Measurements from ENCODE around the gene CDK6. TPM values are rescaled to one million over a fixed set of nuclear protein-coding genes. Genes with fewer than 3 reads are reported as not detected.
A peak's percentile ranks its signal among the peaks of the same experiment; 100 is the strongest.

Gene CDK6
- total and polyA plus RNA-seq, 4 donors = 3.3 to 35.0 (median 12.0) TPM

DNA sequence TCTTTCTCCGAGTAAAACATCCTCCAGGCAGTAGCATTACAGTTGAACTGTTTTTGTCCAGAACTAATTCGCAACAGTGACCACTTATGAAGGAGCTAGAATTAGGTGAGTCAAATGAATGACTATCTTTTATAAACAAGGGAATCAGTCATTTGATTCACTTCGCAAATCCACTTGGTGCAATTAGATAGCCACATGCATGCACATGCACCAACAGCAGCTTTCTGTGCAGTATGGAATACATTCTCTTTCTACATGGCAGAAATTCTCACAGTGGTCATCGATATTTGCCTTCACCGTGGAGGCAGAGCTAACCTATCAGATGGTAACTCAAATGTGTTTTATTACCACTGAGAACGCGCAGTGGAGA, 118.8 kb downstream of the CDK6 start:
- Histone ChIP-seq H3K36me3 (ENCODE audit: control insufficient read depth in 4 of 4, insufficient read depth in 3 of 4, low read depth in 1 of 4, low read length in 3 of 4) (no peaks in the 10 kb centered on the region), H3K27ac (ENCODE audit: low read depth in 1 of 2, low read length in 2 of 2) (peak overlapping the region; percentile 53 to 57), H3K4me3 (ENCODE audit: low read depth in 1 of 3, low read length in 3 of 3) (peak overlapping the region in 2 of 3 donors; percentile 41 to 42), H3K9ac (ENCODE audit: low read depth in 1 of 2, low read length in 2 of 2) (no peak overlapping the region), H3K9me3 (ENCODE audit: control insufficient read depth in 4 of 4, low read length in 3 of 4) (no peaks in the 10 kb centered on the region), H3K27me3 (ENCODE audit: control insufficient read depth in 4 of 4, insufficient read depth in 4 of 4, low read length in 3 of 4) (no peaks in the 10 kb centered on the region), H3K4me1 (ENCODE audit: control insufficient read depth in 4 of 4, insufficient read depth in 4 of 4, low read length in 3 of 4) (peaks cover 0 to 23% (median 2%) of the 10 kb centered on the region in 4 donors)
- DNase-seq (ENCODE audit: low spot score) = no peak
- TF ChIP-seq GABPA (IDR thresholded peaks at IDR 0.05 in 1 of 2, conservative IDR thresholded peaks at IDR 0.05 in 1 of 2) (no peak), EGR1 (IDR thresholded peaks at IDR 0.05; ENCODE audit: low read depth in 2 of 2) (no peak), SP1 (IDR thresholded peaks at IDR 0.05) (no peak), YY1 (IDR thresholded peaks at IDR 0.05) (no peak), FOXA2 (IDR thresholded peaks at IDR 0.05) (no peak), HNF4A (conservative IDR thresholded peaks at IDR 0.05) (no peak), NR2F2 (IDR thresholded peaks at IDR 0.05) (no peak), JUND (IDR thresholded peaks at IDR 0.05) (no peak)
- TF ChIP-seq, protein P1, sequence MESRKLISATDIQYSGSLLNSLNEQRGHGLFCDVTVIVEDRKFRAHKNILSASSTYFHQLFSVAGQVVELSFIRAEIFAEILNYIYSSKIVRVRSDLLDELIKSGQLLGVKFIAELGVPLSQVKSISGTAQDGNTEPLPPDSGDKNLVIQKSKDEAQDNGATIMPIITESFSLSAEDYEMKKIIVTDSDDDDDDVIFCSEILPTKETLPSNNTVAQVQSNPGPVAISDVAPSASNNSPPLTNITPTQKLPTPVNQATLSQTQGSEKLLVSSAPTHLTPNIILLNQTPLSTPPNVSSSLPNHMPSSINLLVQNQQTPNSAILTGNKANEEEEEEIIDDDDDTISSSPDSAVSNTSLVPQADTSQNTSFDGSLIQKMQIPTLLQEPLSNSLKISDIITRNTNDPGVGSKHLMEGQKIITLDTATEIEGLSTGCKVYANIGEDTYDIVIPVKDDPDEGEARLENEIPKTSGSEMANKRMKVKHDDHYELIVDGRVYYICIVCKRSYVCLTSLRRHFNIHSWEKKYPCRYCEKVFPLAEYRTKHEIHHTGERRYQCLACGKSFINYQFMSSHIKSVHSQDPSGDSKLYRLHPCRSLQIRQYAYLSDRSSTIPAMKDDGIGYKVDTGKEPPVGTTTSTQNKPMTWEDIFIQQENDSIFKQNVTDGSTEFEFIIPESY (IDR thresholded peaks at IDR 0.05) = no peak
- TF ChIP-seq, protein P2, sequence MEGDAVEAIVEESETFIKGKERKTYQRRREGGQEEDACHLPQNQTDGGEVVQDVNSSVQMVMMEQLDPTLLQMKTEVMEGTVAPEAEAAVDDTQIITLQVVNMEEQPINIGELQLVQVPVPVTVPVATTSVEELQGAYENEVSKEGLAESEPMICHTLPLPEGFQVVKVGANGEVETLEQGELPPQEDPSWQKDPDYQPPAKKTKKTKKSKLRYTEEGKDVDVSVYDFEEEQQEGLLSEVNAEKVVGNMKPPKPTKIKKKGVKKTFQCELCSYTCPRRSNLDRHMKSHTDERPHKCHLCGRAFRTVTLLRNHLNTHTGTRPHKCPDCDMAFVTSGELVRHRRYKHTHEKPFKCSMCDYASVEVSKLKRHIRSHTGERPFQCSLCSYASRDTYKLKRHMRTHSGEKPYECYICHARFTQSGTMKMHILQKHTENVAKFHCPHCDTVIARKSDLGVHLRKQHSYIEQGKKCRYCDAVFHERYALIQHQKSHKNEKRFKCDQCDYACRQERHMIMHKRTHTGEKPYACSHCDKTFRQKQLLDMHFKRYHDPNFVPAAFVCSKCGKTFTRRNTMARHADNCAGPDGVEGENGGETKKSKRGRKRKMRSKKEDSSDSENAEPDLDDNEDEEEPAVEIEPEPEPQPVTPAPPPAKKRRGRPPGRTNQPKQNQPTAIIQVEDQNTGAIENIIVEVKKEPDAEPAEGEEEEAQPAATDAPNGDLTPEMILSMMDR (IDR thresholded peaks at IDR 0.05; ENCODE audit: low read depth, low read length, missing input control) = no peak
- TF ChIP-seq, protein P3, sequence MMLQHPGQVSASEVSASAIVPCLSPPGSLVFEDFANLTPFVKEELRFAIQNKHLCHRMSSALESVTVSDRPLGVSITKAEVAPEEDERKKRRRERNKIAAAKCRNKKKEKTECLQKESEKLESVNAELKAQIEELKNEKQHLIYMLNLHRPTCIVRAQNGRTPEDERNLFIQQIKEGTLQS (IDR thresholded peaks at IDR 0.05) = no peak
- 75% methylated on average over 7 of the region's 7 CpGs for WGBS

DNA sequence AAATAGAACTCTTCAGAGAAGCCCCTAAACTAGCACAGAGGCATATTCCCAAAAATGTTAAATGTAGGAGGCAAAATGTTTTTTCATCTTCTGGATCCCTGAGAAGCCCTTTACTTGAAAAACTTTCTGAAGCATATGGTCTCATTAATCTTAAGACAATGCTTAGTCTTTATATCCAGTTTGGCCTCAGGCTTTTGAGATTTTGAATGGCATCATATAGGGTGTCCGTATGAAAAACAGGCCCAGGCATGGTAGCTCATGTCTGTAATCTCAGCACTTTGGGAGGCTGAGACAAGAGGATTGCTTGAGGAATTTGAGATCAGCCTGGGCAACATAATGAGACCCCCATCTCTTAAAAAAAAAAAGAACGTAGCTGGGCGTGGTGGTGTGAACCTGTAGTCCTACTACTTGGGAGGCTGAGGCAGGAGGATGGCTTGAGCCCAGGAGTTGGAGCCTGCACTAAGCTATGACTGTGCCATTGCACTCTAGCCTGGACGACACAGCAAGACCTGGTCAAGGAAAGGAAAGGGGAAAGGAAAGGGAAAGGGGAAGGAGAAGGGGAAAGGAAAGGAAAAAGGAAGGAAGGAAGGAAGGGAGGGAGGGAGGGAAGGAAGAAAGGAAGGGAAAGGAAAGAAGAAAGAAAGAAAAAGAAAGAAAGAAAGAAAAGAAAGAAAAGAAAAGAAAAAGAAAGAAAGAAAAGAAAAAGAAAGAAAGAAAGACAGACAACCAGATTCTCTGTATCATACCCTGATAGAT, 119.4 kb downstream of the CDK6 start:
- no peak for DNase-seq (ENCODE audit: low spot score)
- Histone ChIP-seq H3K27me3 (ENCODE audit: control insufficient read depth in 4 of 4, insufficient read depth in 4 of 4, low read length in 3 of 4) (no peaks in the 10 kb centered on the region), H3K4me3 (ENCODE audit: low read depth in 1 of 3, low read length in 3 of 3) (no peak overlapping the region), H3K9ac (ENCODE audit: low read depth in 1 of 2, low read length in 2 of 2) (no peak overlapping the region), H3K36me3 (ENCODE audit: control insufficient read depth in 4 of 4, insufficient read depth in 3 of 4, low read depth in 1 of 4, low read length in 3 of 4) (no peaks in the 10 kb centered on the region), H3K4me1 (ENCODE audit: control insufficient read depth in 4 of 4, insufficient read depth in 4 of 4, low read length in 3 of 4) (peaks cover 0 to 23% (median 2%) of the 10 kb centered on the region in 4 donors), H3K27ac (ENCODE audit: low read depth in 1 of 2, low read length in 2 of 2) (no peak overlapping the region), H3K9me3 (ENCODE audit: control insufficient read depth in 4 of 4, low read length in 3 of 4) (no peaks in the 10 kb centered on the region)
- WGBS = 95% methylated on average over 4 of the region's 4 CpGs
- TF ChIP-seq, protein P3 (IDR thresholded peaks at IDR 0.05) = no peak
- TF ChIP-seq GABPA (IDR thresholded peaks at IDR 0.05 in 1 of 2, conservative IDR thresholded peaks at IDR 0.05 in 1 of 2) = no peak
- no peak for TF ChIP-seq RXRA (IDR thresholded peaks at IDR 0.05)
- TF ChIP-seq, protein P4, sequence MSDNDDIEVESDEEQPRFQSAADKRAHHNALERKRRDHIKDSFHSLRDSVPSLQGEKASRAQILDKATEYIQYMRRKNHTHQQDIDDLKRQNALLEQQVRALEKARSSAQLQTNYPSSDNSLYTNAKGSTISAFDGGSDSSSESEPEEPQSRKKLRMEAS (IDR thresholded peaks at IDR 0.05) = no peak

Measured in liver (tissue), 9 donors.